Brain pericyte (primary cell): Measurements from ENCODE around the gene ATXN7L1.

Experiments
- DNase-seq: peaks from one replicate; pipeline ENCODE4 v3.0.0-alpha.2; 2012; ENCODE audit warnings: low read depth, low spot score

ATXN7L1 gene

GRCh38 chr7:105876091-105876963 is at the start of gene ATXN7L1:
Gene ATXN7L1 (minus strand): TSS chr7:105876599. CDS start chr7:105876558, 41 bp downstream.
- peak; percentile 92 for DNase-seq

- DNase-seq = no peak
Measured at GRCh38 chr7:105926131-105926530, 49.7 kb upstream of the ATXN7L1 start.

- DNase-seq = no peak
Measured at GRCh38 chr7:105924945-105925344, 48.5 kb upstream of the ATXN7L1 start.

- no peak for DNase-seq
Measured at GRCh38 chr7:105920766-105921165, 44.4 kb upstream of the ATXN7L1 start.

GRCh38 chr7:105917659-105918058 is 41.3 kb upstream of the ATXN7L1 start:
- DNase-seq = no peak

- no peak for DNase-seq
Measured at GRCh38 chr7:105916603-105917002, 40.2 kb upstream of the ATXN7L1 start.

- DNase-seq = no peak
Measured at GRCh38 chr7:105913947-105914346, 37.5 kb upstream of the ATXN7L1 start.

- no peak for DNase-seq
Measured at GRCh38 chr7:105911961-105912575, 35.7 kb upstream of the ATXN7L1 start.

GRCh38 chr7:105910172-105910571 is 33.8 kb upstream of the ATXN7L1 start:
- no peak for DNase-seq

GRCh38 chr7:105909742-105910141 is 33.3 kb upstream of the ATXN7L1 start:
- DNase-seq = no peak

GRCh38 chr7:105907129-105907846 is 30.9 kb upstream of the ATXN7L1 start:
- no peak for DNase-seq

- no peak for DNase-seq
Measured at GRCh38 chr7:105906695-105907094, 30.3 kb upstream of the ATXN7L1 start.

GRCh38 chr7:105905910-105906568 is 29.6 kb upstream of the ATXN7L1 start:
- no peak for DNase-seq

- DNase-seq = no peak
Measured at GRCh38 chr7:105905209-105905909, 29.0 kb upstream of the ATXN7L1 start.

- DNase-seq = no peak
Measured at GRCh38 chr7:105904064-105904463, 27.7 kb upstream of the ATXN7L1 start.

- DNase-seq = no peak
Measured at GRCh38 chr7:105902325-105902911, 26.0 kb upstream of the ATXN7L1 start.

GRCh38 chr7:105897999-105898398 is 21.6 kb upstream of the ATXN7L1 start:
- DNase-seq = no peak

GRCh38 chr7:105896407-105896911 is 20.1 kb upstream of the ATXN7L1 start:
- no peak for DNase-seq

GRCh38 chr7:105894131-105894530 is 17.7 kb upstream of the ATXN7L1 start:
- DNase-seq = no peak

- DNase-seq = no peak
Measured at GRCh38 chr7:105892387-105892786, 16.0 kb upstream of the ATXN7L1 start.
